ENCODE measurements around the gene CHRNA4.

CHRNA4 gene

GRCh38 chr20:63296531-63297299 lies 64.4 kb downstream of the CHRNA4 start:
- Histone ChIP-seq H3K4me1 (ENCODE audit: control insufficient read depth, insufficient read depth, low read length) (peaks cover 3% of the 10 kb centered on the region), H3K27me3 (ENCODE audit: control insufficient read depth, insufficient read depth, low read length) (peaks cover 4% of the 10 kb centered on the region)

GRCh38 chr20:63295846-63296245 lies 65.3 kb downstream of the CHRNA4 start:
- Histone ChIP-seq H3K9ac (ENCODE audit: low read depth, low read length) (no peak overlapping the region), H3K9me3 (ENCODE audit: control insufficient read depth, insufficient read depth, low read length) (no peaks in the 10 kb centered on the region), H3K27me3 (ENCODE audit: control insufficient read depth, insufficient read depth, low read length) (peaks cover 4% of the 10 kb centered on the region), H3K36me3 (ENCODE audit: control insufficient read depth, insufficient read depth, low read length) (no peaks in the 10 kb centered on the region), H3K4me3 (ENCODE audit: low read depth, low read length) (no peak overlapping the region), H3K4me1 (ENCODE audit: control insufficient read depth, insufficient read depth, low read length) (peaks cover 3% of the 10 kb centered on the region)

More at GRCh38 chr20:63296531-63297299, 64.4 kb downstream of the CHRNA4 start:
- H3K4me3 ChIP-seq (ENCODE audit: low read depth, low read length) = no peak overlapping the region
- no peaks in the 10 kb centered on the region for H3K9me3 ChIP-seq (ENCODE audit: control insufficient read depth, insufficient read depth, low read length)
- no peak overlapping the region for H3K9ac ChIP-seq (ENCODE audit: low read depth, low read length)
- no peaks in the 10 kb centered on the region for H3K36me3 ChIP-seq (ENCODE audit: control insufficient read depth, insufficient read depth, low read length)

GRCh38 chr20:63295422-63295821 lies 65.7 kb downstream of the CHRNA4 start:
- Histone ChIP-seq H3K27me3 (ENCODE audit: control insufficient read depth, insufficient read depth, low read length) (peaks cover 4% of the 10 kb centered on the region), H3K9me3 (ENCODE audit: control insufficient read depth, insufficient read depth, low read length) (no peaks in the 10 kb centered on the region)

GRCh38 chr20:63295018-63295417 lies 66.1 kb downstream of the CHRNA4 start:
- H3K9ac ChIP-seq (ENCODE audit: low read depth, low read length) = no peak overlapping the region
- H3K4me3 ChIP-seq (ENCODE audit: low read depth, low read length) = no peak overlapping the region
- peaks cover 3% of the 10 kb centered on the region for H3K4me1 ChIP-seq (ENCODE audit: control insufficient read depth, insufficient read depth, low read length)
- peaks cover 4% of the 10 kb centered on the region for H3K27me3 ChIP-seq (ENCODE audit: control insufficient read depth, insufficient read depth, low read length)
- no peaks in the 10 kb centered on the region for H3K9me3 ChIP-seq (ENCODE audit: control insufficient read depth, insufficient read depth, low read length)
- peaks cover 2% of the 10 kb centered on the region for H3K36me3 ChIP-seq (ENCODE audit: control insufficient read depth, insufficient read depth, low read length)

More at GRCh38 chr20:63295422-63295821, 65.7 kb downstream of the CHRNA4 start:
- peaks cover under 1% of the 10 kb centered on the region for H3K36me3 ChIP-seq (ENCODE audit: control insufficient read depth, insufficient read depth, low read length)
- no peak overlapping the region for H3K9ac ChIP-seq (ENCODE audit: low read depth, low read length)
- no peak overlapping the region for H3K4me3 ChIP-seq (ENCODE audit: low read depth, low read length)
- H3K4me1 ChIP-seq (ENCODE audit: control insufficient read depth, insufficient read depth, low read length) = peaks cover 3% of the 10 kb centered on the region

- Histone ChIP-seq H3K27me3 (ENCODE audit: control insufficient read depth, insufficient read depth, low read length) (peaks cover 4% of the 10 kb centered on the region), H3K36me3 (ENCODE audit: control insufficient read depth, insufficient read depth, low read length) (peaks cover 3% of the 10 kb centered on the region), H3K9ac (ENCODE audit: low read depth, low read length) (no peak overlapping the region), H3K4me1 (ENCODE audit: control insufficient read depth, insufficient read depth, low read length) (peaks cover 3% of the 10 kb centered on the region), H3K9me3 (ENCODE audit: control insufficient read depth, insufficient read depth, low read length) (no peaks in the 10 kb centered on the region), H3K4me3 (ENCODE audit: low read depth, low read length) (no peak overlapping the region)
Measured at GRCh38 chr20:63294536-63294900, 66.6 kb downstream of the CHRNA4 start.

GRCh38 chr20:63293871-63294535 lies 67.1 kb downstream of the CHRNA4 start:
- Histone ChIP-seq H3K27me3 (ENCODE audit: control insufficient read depth, insufficient read depth, low read length) (peaks cover 4% of the 10 kb centered on the region), H3K36me3 (ENCODE audit: control insufficient read depth, insufficient read depth, low read length) (peaks cover 8% of the 10 kb centered on the region), H3K4me1 (ENCODE audit: control insufficient read depth, insufficient read depth, low read length) (peaks cover 3% of the 10 kb centered on the region), H3K9ac (ENCODE audit: low read depth, low read length) (no peak overlapping the region), H3K4me3 (ENCODE audit: low read depth, low read length) (no peak overlapping the region), H3K9me3 (ENCODE audit: control insufficient read depth, insufficient read depth, low read length) (no peaks in the 10 kb centered on the region)

- H3K9ac ChIP-seq (ENCODE audit: low read depth, low read length) = no peak overlapping the region
- H3K9me3 ChIP-seq (ENCODE audit: control insufficient read depth, insufficient read depth, low read length) = no peaks in the 10 kb centered on the region
- H3K36me3 ChIP-seq (ENCODE audit: control insufficient read depth, insufficient read depth, low read length) = peaks cover 13% of the 10 kb centered on the region
- H3K27me3 ChIP-seq (ENCODE audit: control insufficient read depth, insufficient read depth, low read length) = peaks cover 4% of the 10 kb centered on the region
- peaks cover 3% of the 10 kb centered on the region for H3K4me1 ChIP-seq (ENCODE audit: control insufficient read depth, insufficient read depth, low read length)
- H3K4me3 ChIP-seq (ENCODE audit: low read depth, low read length) = no peak overlapping the region
Measured at GRCh38 chr20:63293456-63293855, 67.7 kb downstream of the CHRNA4 start.
